Measurements from ENCODE around the gene ROPN1B. TPM values are rescaled to one million over a fixed set of nuclear protein-coding genes. Genes with fewer than 3 reads are reported as not detected.

The ROPN1B gene
- total and polyA plus RNA-seq, 2 of the 8 experiments (the other 6 are each of a cell fraction or from before 2014, with no cell fraction given), result 0.30 TPM; not detected in 1

- Histone ChIP-seq H2BK120ac (replicated peaks; ENCODE audit: low read depth, low read length) (no peak overlapping the region), H3K27me3 (replicated peaks in 1 of 4; ENCODE audit: control insufficient read depth in 3 of 4, extremely low read depth in 1 of 4, insufficient read depth in 3 of 4, low read length in 3 of 4) (no peaks in the 10 kb centered on the region), H2BK12ac (ENCODE audit: low read depth, low read length) (no peak overlapping the region), H3K4me1 (replicated peaks in 1 of 4; ENCODE audit: control insufficient read depth in 3 of 4, insufficient read depth in 4 of 4, low read length in 3 of 4) (no peaks in the 10 kb centered on the region), H3K9me3 (ENCODE audit: insufficient read depth in 2 of 2, low read depth in 1 of 2, low read length in 1 of 2) (peaks cover 0 to 3% of the 10 kb centered on the region in 2 experiments; a peak in 1 of 4 replicates), H4K91ac (replicated peaks; ENCODE audit: insufficient read length, low read length) (no peak overlapping the region), H2BK5ac (ENCODE audit: low read depth, low read length) (no peak overlapping the region), H2AK5ac (ENCODE audit: low read depth, low read length) (no peak overlapping the region), H3K56ac (replicated peaks; ENCODE audit: insufficient read length, low read depth, low read length) (no peak overlapping the region), H3K4me3 (ENCODE audit: extremely low read depth in 1 of 4, insufficient read depth in 2 of 4, low read depth in 3 of 4, low read length in 4 of 4) (no peak overlapping the region), H2BK15ac (ENCODE audit: low read length) (no peak overlapping the region), H3K79me2 (ENCODE audit: control insufficient read depth in 1 of 2, insufficient read depth in 2 of 2, low read length in 2 of 2) (no peaks in the 10 kb centered on the region), H3K23me2 (ENCODE audit: low read depth, low read length) (no peaks in the 10 kb centered on the region), H2BK20ac (ENCODE audit: low read length) (no peak overlapping the region), H3K27ac (ENCODE audit: low read depth, low read length) (no peak overlapping the region), H4K5ac (ENCODE audit: insufficient read length, low read depth, low read length) (no peak overlapping the region), H2AFZ (ENCODE audit: low read length) (no peak overlapping the region), H3K79me1 (ENCODE audit: low read depth, low read length) (no peaks in the 10 kb centered on the region), H3K9ac (replicated peaks in 1 of 4; ENCODE audit: extremely low read depth in 1 of 4, low read depth in 3 of 4, low read length in 3 of 4) (no peak overlapping the region), H3K14ac (ENCODE audit: insufficient read length) (no peak overlapping the region), H3K18ac (ENCODE audit: extremely low read depth, low read length) (no peak overlapping the region), H4K20me1 (replicated peaks in 1 of 2; ENCODE audit: control insufficient read depth in 1 of 2, insufficient read depth in 2 of 2, low read length in 2 of 2) (no peaks in the 10 kb centered on the region), H3K23ac (ENCODE audit: insufficient read length) (no peak overlapping the region), H3K36me3 (ENCODE audit: control insufficient read depth in 2 of 4, insufficient read depth in 4 of 4, low read length in 3 of 4) (no peaks in the 10 kb centered on the region; a peak in 1 of 8 replicates), H3K4me2 (ENCODE audit: insufficient read depth in 1 of 2, low read depth in 2 of 2, low read length in 2 of 2) (no peak overlapping the region), H3K4ac (replicated peaks; ENCODE audit: insufficient read length, low read depth, low read length) (no peak overlapping the region), H4K8ac (ENCODE audit: extremely low read depth, insufficient read depth, low read length) (no peak overlapping the region)
- ChIA-PET CTCF (ENCODE audit: partially characterized antibody) (interaction anchor here (1.0 to 1.3 kb wide), 2 partner anchors 30 to 54 kb away, joined by 3 to 4 read pairs; no protein-coding TSS in a partner anchor), POLR2A (ENCODE audit: partially characterized antibody) (no interaction called here)
- FAIRE-seq, result no peak
- no peak for TF ChIP-seq MAFK (IDR thresholded peaks at IDR 0.05; ENCODE audit: low read depth, low read length)
- TF ChIP-seq RBBP5 (IDR thresholded peaks at IDR 0.05; ENCODE audit: borderline replicate concordance, low read depth, low read length), result no peak
- no peak for TF ChIP-seq BCL11A (IDR thresholded peaks at IDR 0.05; ENCODE audit: low read depth in 2 of 2, low read length in 2 of 2)
- TF ChIP-seq TAF1 (IDR thresholded peaks at IDR 0.05; ENCODE audit: low read depth, low read length), result no peak
- TF ChIP-seq YY1 (IDR thresholded peaks at IDR 0.05; ENCODE audit: low read depth, low read length), result no peak
- no peak for TF ChIP-seq CTBP2 (IDR thresholded peaks at IDR 0.05; ENCODE audit: borderline replicate concordance, insufficient read depth, insufficient read length, low read length)
- no peak for TF ChIP-seq SIN3A (conservative IDR thresholded peaks at IDR 0.05 in 1 of 2, IDR thresholded peaks at IDR 0.05 in 1 of 2; ENCODE audit: low read depth in 1 of 2, low read length in 2 of 2)
- no peak for TF ChIP-seq JUND (IDR thresholded peaks at IDR 0.05; ENCODE audit: low read length)
- no peak for TF ChIP-seq TAF7 (optimal IDR thresholded peaks at IDR 0.05; ENCODE audit: borderline replicate concordance, low read depth, low read length)
- no peak for TF ChIP-seq SUZ12 (IDR thresholded peaks at IDR 0.05; ENCODE audit: low read length)
- DNase-seq (ENCODE audit: low read depth in 1 of 2, low spot score in 2 of 2), result no peak
These were observed 33.2 kb downstream of the ROPN1B start for GRCh38 chr3:126002189-126002588.
